ENCODE measurements around the gene ERBIN. TPM values are rescaled to one million over a fixed set of nuclear protein-coding genes. Genes with fewer than 3 reads are reported as not detected.

Gene ERBIN
- total and polyA plus RNA-seq, 2 of the 13 experiments (the other 11 are each of a cell fraction or from before 2014, with no cell fraction given), result 14.4 to 41.7 TPM

DNA sequence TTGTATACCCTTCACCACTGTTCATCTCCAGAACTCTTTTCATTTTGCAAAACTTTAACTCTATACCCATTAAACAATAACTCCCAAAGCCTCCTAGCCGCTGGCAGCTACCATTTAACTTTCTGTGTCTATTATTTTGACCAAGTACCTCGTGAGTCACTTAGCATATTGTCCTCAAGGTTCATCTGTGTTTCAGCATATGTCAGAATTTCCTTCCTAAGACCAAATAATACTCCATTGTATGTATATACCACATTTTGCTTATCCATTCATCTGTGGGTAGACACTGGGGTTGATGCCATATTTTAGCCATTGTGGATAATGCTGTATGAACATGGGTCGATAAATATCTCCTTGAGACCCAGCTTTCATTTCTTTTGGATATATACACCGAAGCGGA, 17.4 kb downstream of the ERBIN start (continued):
- no peak for TF ChIP-seq ZNF550 (CRISPR knock-in tag; IDR thresholded peaks at IDR 0.05; ENCODE audit: borderline replicate concordance)
- TF ChIP-seq ARHGAP35 (CRISPR knock-in tag; IDR thresholded peaks at IDR 0.05; ENCODE audit: borderline replicate concordance), result no peak
- no peak for TF ChIP-seq REXO4 (CRISPR knock-in tag; IDR thresholded peaks at IDR 0.05; ENCODE audit: borderline replicate concordance)
- no peak for TF ChIP-seq POGZ (CRISPR knock-in tag; IDR thresholded peaks at IDR 0.05)
- TF ChIP-seq ZFAT (CRISPR knock-in tag; conservative IDR thresholded peaks at IDR 0.05), result no peak
- TF ChIP-seq ATRX (CRISPR knock-in tag; IDR thresholded peaks at IDR 0.05; ENCODE audit: borderline replicate concordance), result no peak

DNA sequence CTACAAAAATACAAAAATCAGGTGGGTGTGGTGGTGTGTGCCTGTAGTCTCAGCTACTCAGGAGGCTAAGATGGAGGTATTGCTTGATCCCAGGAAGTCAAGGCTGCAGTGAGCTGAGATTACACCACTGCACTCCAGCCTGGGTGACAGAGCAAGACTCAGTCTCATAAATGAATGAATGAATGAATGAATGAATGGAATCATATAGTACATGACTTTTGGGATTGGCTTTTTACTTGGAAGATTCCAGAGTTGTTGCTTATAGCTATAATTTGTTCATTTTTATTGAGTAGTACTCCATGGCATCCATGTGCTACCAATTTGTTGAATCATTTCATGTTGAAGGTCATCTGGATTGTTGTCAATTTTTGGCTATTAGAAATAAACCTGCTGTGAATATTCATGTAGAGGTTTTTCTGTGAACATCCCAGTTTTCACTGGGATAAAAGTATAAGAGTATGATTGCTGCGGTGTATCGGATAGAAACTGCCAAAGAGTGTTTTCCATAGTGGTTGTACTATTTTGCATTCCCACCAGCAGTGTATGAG, 19.9 kb downstream of the ERBIN start:
- ATAC-seq (no peak), DNase-seq (ENCODE audit: low spot score) (no peak), FAIRE-seq (no peak)
- H2AFZ ChIP-seq (ENCODE audit: low read length), result no peak overlapping the region
- H3K4me2 ChIP-seq (ENCODE audit: low read depth, low read length), result no peak overlapping the region
- no peaks in the 10 kb centered on the region for H3K4me1 ChIP-seq (ENCODE audit: insufficient read depth, low read length)
- CTCF ChIA-PET (ENCODE audit: low intra/inter-chr PET ratio, low total read pairs), result no interaction called here
- no peaks in the 10 kb centered on the region for H3K27me3 ChIP-seq (ENCODE audit: control insufficient read depth in 1 of 2, insufficient read depth in 2 of 2, low read length in 2 of 2)
- H3K27ac ChIP-seq (ENCODE audit: extremely low read length, insufficient read depth, low read length), result no peak overlapping the region
- in situ Hi-C loops (cut with HindIII; ENCODE audit: extremely low pct_ligation_motif_present, low pct_unique_long_range_greater_than_20kb) (no loop called here), intact Hi-C loops (cut with micrococcal nuclease; ENCODE audit: unreplicated experiment) (no loop called here)
- POLR2A ChIA-PET, result no interaction called here
- no peaks in the 10 kb centered on the region for H3K9me3 ChIP-seq (ENCODE audit: low read length)
- no peak overlapping the region for H3K9ac ChIP-seq (ENCODE audit: insufficient read depth, low read depth, low read length)
- H3K79me2 ChIP-seq (ENCODE audit: insufficient read depth, low read length), result peaks cover 85% of the 10 kb centered on the region
- 96% methylated on average over 2 of the region's 2 CpGs for WGBS (ENCODE audit: low lambda C conversion rate)
- H4K20me1 ChIP-seq (ENCODE audit: insufficient read depth, low read length), result peaks cover 8% of the 10 kb centered on the region; the same call in 1 of the 2 replicates
- BruUV-seq (replicated peaks), result no TSS peak
- no peaks in the 10 kb centered on the region for H3K36me3 ChIP-seq (replicated peaks in 1 of 2; ENCODE audit: control insufficient read depth in 1 of 2, insufficient read depth in 2 of 2, low read length in 2 of 2)
- no peak overlapping the region for H3K4me3 ChIP-seq (replicated peaks in 1 of 3; ENCODE audit: insufficient read depth in 1 of 3, low read depth in 2 of 3, low read length in 3 of 3)
- TF ChIP-seq NFE2 (CRISPR knock-in tag; IDR thresholded peaks at IDR 0.05), result no peak
- no peak for TF ChIP-seq HOXD1 (CRISPR knock-in tag; IDR thresholded peaks at IDR 0.05)
- no peak for TF ChIP-seq CCAR2 (optimal IDR thresholded peaks at IDR 0.05; ENCODE audit: low read depth, low read length)
- TF ChIP-seq STAT6 (CRISPR knock-in tag; IDR thresholded peaks at IDR 0.05; ENCODE audit: borderline replicate concordance), result no peak
- no peak for TF ChIP-seq IRX3 (CRISPR knock-in tag; IDR thresholded peaks at IDR 0.05; ENCODE audit: borderline replicate concordance, low read depth)
- no peak for TF ChIP-seq FOXP4 (CRISPR knock-in tag; IDR thresholded peaks at IDR 0.05)
- TF ChIP-seq ZNF496 (CRISPR knock-in tag; IDR thresholded peaks at IDR 0.05; ENCODE audit: insufficient replicate concordance), result no peak
- TF ChIP-seq RFX1 (IDR thresholded peaks at IDR 0.05), result no peak
- TF ChIP-seq NR2F2 (IDR thresholded peaks at IDR 0.05; ENCODE audit: borderline replicate concordance, low read depth), result no peak
- no peak for TF ChIP-seq ZNF264 (CRISPR knock-in tag; IDR thresholded peaks at IDR 0.05)
- no peak for TF ChIP-seq KAT8 (CRISPR knock-in tag; IDR thresholded peaks at IDR 0.05)
- no peak for TF ChIP-seq ZNF33B (CRISPR knock-in tag; IDR thresholded peaks at IDR 0.05)
- no peak for TF ChIP-seq ZNF337 (CRISPR knock-in tag; IDR thresholded peaks at IDR 0.05; ENCODE audit: borderline replicate concordance, low read depth)
- TF ChIP-seq PAWR (CRISPR knock-in tag; IDR thresholded peaks at IDR 0.05; ENCODE audit: borderline replicate concordance), result no peak
- no peak for TF ChIP-seq ZNF282 (IDR thresholded peaks at IDR 0.05; ENCODE audit: partially characterized antibody)
- TF ChIP-seq KLF15 (CRISPR knock-in tag; IDR thresholded peaks at IDR 0.05; ENCODE audit: borderline replicate concordance), result no peak

Data from HepG2 (cell line).